Retinal pigment epithelial cell (primary cell): ENCODE measurements around the gene C16orf96.

Experiments
- DNase-seq: peaks from one replicate; pipeline ENCODE4 v3.0.0-alpha.2; 2010; ENCODE audit warnings: low read depth
- H3K4me3 ChIP-seq: 2 replicates; pipeline ENCODE4 v1.5.1; 2011; ENCODE audit warnings: mild to moderate bottlenecking, low read length, control low read depth, moderate library complexity
- CTCF ChIP-seq: conservative IDR thresholded peaks from 2 replicates; pipeline ENCODE4 v1.5.1; 2011; ENCODE audit warnings: low read depth, low read length, control low read depth, inconsistent platforms

Gene C16orf96

GRCh38 chr16:4639899-4640509, 83.9 kb downstream of the C16orf96 start:
- no peak overlapping the region for H3K4me3 ChIP-seq
- TF ChIP-seq CTCF = no peak
- no peak for DNase-seq

GRCh38 chr16:4640572-4641305, 84.6 kb downstream of the C16orf96 start:
- H3K4me3 ChIP-seq = no peak overlapping the region
- DNase-seq = no peak
- TF ChIP-seq CTCF = no peak

- no peak for TF ChIP-seq CTCF
- no peak overlapping the region for H3K4me3 ChIP-seq
- no peak for DNase-seq
Measured at GRCh38 chr16:4641306-4641687, 85.2 kb downstream of the C16orf96 start.

GRCh38 chr16:4641895-4642294, 85.8 kb downstream of the C16orf96 start:
- DNase-seq = no peak
- no peak for TF ChIP-seq CTCF
- no peak overlapping the region for H3K4me3 ChIP-seq

GRCh38 chr16:4646773-4647643, 90.9 kb downstream of the C16orf96 start:
- no peak for TF ChIP-seq CTCF
- H3K4me3 ChIP-seq = no peak overlapping the region
- no peak for DNase-seq

GRCh38 chr16:4647644-4647980, 91.5 kb downstream of the C16orf96 start:
- H3K4me3 ChIP-seq = no peak overlapping the region
- no peak for TF ChIP-seq CTCF
- no peak for DNase-seq

- DNase-seq = no peak
- H3K4me3 ChIP-seq = no peak overlapping the region
- no peak for TF ChIP-seq CTCF
Measured at GRCh38 chr16:4648917-4649316, 92.8 kb downstream of the C16orf96 start.
